Panc1 (cell line): ENCODE results near the gene NKAIN4. TPM values are rescaled to one million over a fixed set of nuclear protein-coding genes. Genes with fewer than 3 reads are reported as not detected.

ENCODE experiments used
- ATAC-seq: fragments of 200-7000 bp; cut with Tn5 transposase; 2 replicates; pipeline ENCODE4 v1.9.1; 2020; ENCODE audit warnings: mild to moderate bottlenecking, moderate library complexity
- BruUV-seq: library from RNA; stranded (reverse); fragments of 400-500 nt; replicated peaks from 2 replicates; lab custom pipeline; 2021; lab: Mats Ljungman, UMichigan
- CTCF ChIA-PET: fragments of 300-600 bp; sonication (Branson Sonifier 250); formaldehyde crosslinking; loops from one replicate; lab custom pipeline; 2022; ENCODE audit warnings: antibody characterized with exemption; lab: Charles Lee
- POLR2A ChIA-PET: fragments of 300-600 bp; sonication (Branson Sonifier 250); formaldehyde crosslinking; loops from one replicate; lab custom pipeline; 2022; ENCODE audit warnings: antibody characterized with exemption; lab: Charles Lee
- DNase-seq: peaks from one replicate; pipeline ENCODE4 v3.0.0-alpha.2; 2010; ENCODE audit warnings: low read depth, low spot score
- H3K27ac ChIP-seq: 2 replicates; pipeline ENCODE4 v1.5.1; 2011; ENCODE audit warnings: mild to moderate bottlenecking, low read length, inconsistent platforms
- H3K27me3 ChIP-seq: fragments of 200-500 bp; sonication (Bioruptor generic); 2 replicates; pipeline ENCODE4 v1.6.0; 2014; ENCODE audit warnings: low read length, inconsistent platforms; ENCODE audit not compliant: control insufficient read depth, insufficient read depth
- H3K36me3 ChIP-seq: fragments of 200-500 bp; sonication (Bioruptor generic); 2 replicates; pipeline ENCODE4 v1.5.1; 2014; ENCODE audit warnings: inconsistent platforms, mild to moderate bottlenecking, low read length, moderate library complexity; ENCODE audit not compliant: control insufficient read depth, insufficient read depth
- H3K4me1 ChIP-seq: 2 replicates; pipeline ENCODE4 v1.5.1; 2011; ENCODE audit warnings: inconsistent platforms, mild to moderate bottlenecking, low read length, moderate library complexity; ENCODE audit not compliant: control insufficient read depth, insufficient read depth
- H3K4me3 ChIP-seq, 2 experiments: 2 replicates each; pipeline ENCODE4 v1.5.1; 2011 to 2012; ENCODE audit warnings: low read depth in 2 of 2, low read length in 2 of 2, mild to moderate bottlenecking in 2 of 2, inconsistent platforms in 1 of 2, moderate library complexity in 1 of 2
- H3K9me3 ChIP-seq: fragments of 200-500 bp; sonication (Bioruptor generic); 2 replicates; pipeline ENCODE4 v1.5.1; 2014; ENCODE audit warnings: low read depth, mild to moderate bottlenecking, inconsistent platforms, low read length, moderate library complexity; ENCODE audit not compliant: control insufficient read depth, insufficient read depth
- CTCF ChIP-seq: fragments of 450-650 bp; IDR thresholded peaks from 2 replicates; pipeline ENCODE4 v1.5.1; 2017; ENCODE audit warnings: mild to moderate bottlenecking
- POLR2AphosphoS5 ChIP-seq: IDR thresholded peaks from 2 replicates; pipeline ENCODE4 v1.6.1; 2012; ENCODE audit warnings: mild to moderate bottlenecking, low read depth, low read length, moderate library complexity
- REST ChIP-seq, 2 experiments: IDR thresholded peaks; 2 replicates each; pipeline ENCODE4 v1.6.1; 2011 to 2012; ENCODE audit warnings: low read depth in 2 of 2, control low read depth in 1 of 2, low read length in 1 of 2, mild to moderate bottlenecking in 1 of 2, moderate library complexity in 1 of 2; ENCODE audit not compliant: insufficient read depth in 1 of 2
- SIN3A ChIP-seq: IDR thresholded peaks from 2 replicates; pipeline ENCODE4 v1.6.1; 2012; ENCODE audit warnings: low read depth, mild to moderate bottlenecking, low read length, moderate library complexity, borderline replicate concordance; ENCODE audit not compliant: insufficient read depth
- TCF7L2 ChIP-seq: IDR thresholded peaks from 2 replicates; pipeline ENCODE4 v1.6.1; 2011; ENCODE audit warnings: mild to moderate bottlenecking, low read depth, low read length, inconsistent platforms
- in situ Hi-C: cut with HindIII; loops from 2 replicates; pipeline ENCODE4 v1.10.0; 2016; ENCODE audit warnings: low sequenced_read_pairs, low pct_unique_long_range_greater_than_20kb
- intact Hi-C: fragments of 100-400 bp; cut with micrococcal nuclease; formaldehyde crosslinking; loops from one replicate; pipeline ENCODE4 v1.10.0; 2022; ENCODE audit not compliant: unreplicated experiment
- total RNA-seq: library from RNA; stranded (reverse); gene quantifications from one replicate; pipeline ENCODE4 v1.2.1, GENCODE V29; 2021; ENCODE audit not compliant: unreplicated experiment

NKAIN4 gene
- total RNA-seq, 1 experiment from 2014 or later: 5.5 TPM

GRCh38 chr20:63262836-63263235, 8.6 kb upstream of the NKAIN4 start:
- no peak for DNase-seq
- Histone ChIP-seq H3K36me3 (no peaks in the 10 kb centered on the region), H3K9me3 (no peaks in the 10 kb centered on the region), H3K27me3 (no peaks in the 10 kb centered on the region), H3K4me3 (no peak overlapping the region), H3K27ac (no peak overlapping the region), H3K4me1 (no peaks in the 10 kb centered on the region)
- in situ Hi-C loops (no loop called here), intact Hi-C loops (no loop called here)
- no peak for TF ChIP-seq TCF7L2
- no peak for TF ChIP-seq REST (IDR thresholded peaks at IDR 0.05; ENCODE audit: insufficient read depth in 1 of 2, low read depth in 2 of 2, low read length in 1 of 2)
- no peak for TF ChIP-seq SIN3A
- no peak for TF ChIP-seq POLR2AphosphoS5
- TF ChIP-seq CTCF: no peak
- ATAC-seq: no peak
- no TSS peak for BruUV-seq
- CTCF ChIA-PET: interaction anchor here (0.6 kb wide), 1 partner anchor 116 kb away, joined by 4 read pairs; no protein-coding TSS in a partner anchor
- POLR2A ChIA-PET: no interaction called here

- intact Hi-C loops (no loop called here), in situ Hi-C loops (no loop called here)
- ChIA-PET POLR2A (no interaction called here), CTCF (no interaction called here)
- no peaks in the 10 kb centered on the region for H3K27me3 ChIP-seq
- H3K27ac ChIP-seq: no peak overlapping the region
- H3K4me1 ChIP-seq: no peaks in the 10 kb centered on the region
- H3K9me3 ChIP-seq: no peaks in the 10 kb centered on the region
- TF ChIP-seq REST (IDR thresholded peaks at IDR 0.05; ENCODE audit: insufficient read depth in 1 of 2, low read depth in 2 of 2, low read length in 1 of 2) (no peak), SIN3A (no peak), TCF7L2 (no peak), POLR2AphosphoS5 (no peak), CTCF (no peak)
- ATAC-seq (no peak), DNase-seq (no peak)
- BruUV-seq: no TSS peak
- no peak overlapping the region for H3K4me3 ChIP-seq
- H3K36me3 ChIP-seq: no peaks in the 10 kb centered on the region
Measured at GRCh38 chr20:63261795-63262528, 7.7 kb upstream of the NKAIN4 start.
